HG03196 (cell line): ENCODE measurements around the gene BHLHE23.
A peak's percentile ranks its signal among the peaks of the same experiment; 100 is the strongest.
"Not testable (repeated sequence)": the region's sequence is repeated elsewhere in the genome, so short reads cannot be mapped to it uniquely, and the experiment has no call there.

Experiments used
- ATAC-seq: cut with Tn5 transposase; IDR thresholded peaks from one replicate; pipeline ENCODE4 v1.9.1; 2021; ENCODE audit not compliant: unreplicated experiment

BHLHE23 gene

DNA sequence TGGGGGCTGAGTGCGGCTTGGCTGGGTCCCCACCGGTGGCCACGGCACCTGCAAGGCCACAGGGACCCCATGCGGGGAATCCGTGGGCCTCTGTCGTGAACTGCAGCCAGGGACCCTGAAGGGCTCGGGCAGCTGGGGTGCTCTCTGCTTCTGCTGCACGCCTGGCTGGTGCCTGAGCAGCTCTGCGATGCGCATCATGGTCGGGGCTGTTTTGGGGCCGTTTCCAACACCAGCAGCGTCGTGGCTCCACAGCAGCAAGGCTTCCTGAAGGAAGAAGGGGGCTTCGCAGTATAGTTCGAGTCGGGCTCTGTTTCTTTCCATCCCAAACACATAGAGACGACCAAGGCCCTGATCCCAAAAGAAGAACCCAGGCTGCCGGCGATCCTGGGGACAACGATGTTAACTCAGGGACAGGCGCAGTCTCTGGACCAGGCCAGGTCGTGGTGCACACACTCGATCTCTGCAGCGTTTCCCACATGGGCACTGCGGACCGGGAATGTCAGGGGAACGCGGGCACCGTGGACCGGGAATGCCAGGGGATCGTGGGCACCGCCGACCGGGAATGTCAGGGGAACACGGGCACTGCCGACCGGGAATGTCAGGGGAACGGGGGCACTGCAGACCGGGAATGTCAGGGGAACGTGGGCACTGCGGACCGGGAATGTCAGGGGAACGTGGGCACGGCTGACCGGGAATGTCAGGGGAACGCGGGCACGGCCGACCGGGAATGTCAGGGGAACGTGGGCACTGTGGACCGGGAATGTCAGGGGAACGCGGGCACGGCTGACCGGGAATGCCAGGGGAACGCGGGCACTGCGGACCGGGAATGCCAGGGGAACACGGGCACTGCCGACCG is 36.8 kb upstream of the BHLHE23 start:
- ATAC-seq = no peak

- ATAC-seq = peak; percentile 75
These were observed 35.8 kb upstream of the BHLHE23 start for GRCh38 chr20:63042448-63043071.

- no peak for ATAC-seq
These were observed 35.0 kb upstream of the BHLHE23 start for GRCh38 chr20:63041776-63042175.

DNA sequence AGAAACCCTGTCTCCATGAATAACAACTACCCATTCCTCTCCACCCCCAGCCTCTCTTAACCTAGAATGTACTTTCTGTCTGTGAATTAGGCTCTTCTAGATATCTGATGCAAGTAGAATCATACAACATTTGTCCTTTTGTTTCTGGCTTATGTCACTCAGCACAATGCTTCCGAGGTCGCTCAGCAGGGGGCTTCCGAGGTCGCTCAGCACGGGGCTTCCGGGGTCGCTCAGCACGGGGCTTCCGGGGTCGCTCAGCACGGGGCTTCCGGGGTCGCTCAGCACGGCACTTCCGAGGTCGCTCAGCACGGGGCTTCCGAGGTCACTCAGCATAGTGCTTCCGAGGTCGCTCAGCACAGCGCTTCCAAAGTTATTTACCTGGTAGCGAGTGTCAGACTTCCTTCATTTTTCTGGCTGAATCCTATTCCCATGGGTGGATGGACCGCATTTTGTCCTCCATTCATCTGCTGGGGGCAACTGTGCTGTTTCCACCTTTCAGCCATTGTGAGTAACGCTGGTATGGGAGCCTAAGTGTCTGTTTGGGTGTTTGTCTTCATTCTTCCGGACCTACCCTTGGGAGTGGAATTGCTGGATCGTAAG is 31.0 kb upstream of the BHLHE23 start:
- no peak for ATAC-seq

DNA sequence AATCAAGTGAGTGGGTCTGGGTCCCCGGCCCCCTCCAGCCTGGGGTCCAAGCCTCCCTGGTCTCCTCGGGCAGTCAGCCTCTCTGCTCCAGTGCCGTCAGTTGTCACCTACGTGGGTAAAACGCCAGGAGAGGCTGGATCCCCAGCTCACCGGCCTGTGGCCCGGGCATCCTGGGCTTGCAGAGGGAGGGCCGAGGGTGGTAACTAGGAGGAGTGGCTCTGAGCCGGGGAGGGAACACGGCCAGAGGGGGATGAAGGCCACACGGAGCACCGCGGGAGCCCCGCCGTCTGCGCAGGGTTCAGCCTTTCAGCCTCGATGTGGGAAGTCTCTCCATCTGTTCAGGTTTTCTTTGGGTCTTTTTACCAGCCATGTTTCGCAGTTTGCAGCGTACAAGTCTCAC is 29.5 kb upstream of the BHLHE23 start:
- ATAC-seq = no peak

DNA sequence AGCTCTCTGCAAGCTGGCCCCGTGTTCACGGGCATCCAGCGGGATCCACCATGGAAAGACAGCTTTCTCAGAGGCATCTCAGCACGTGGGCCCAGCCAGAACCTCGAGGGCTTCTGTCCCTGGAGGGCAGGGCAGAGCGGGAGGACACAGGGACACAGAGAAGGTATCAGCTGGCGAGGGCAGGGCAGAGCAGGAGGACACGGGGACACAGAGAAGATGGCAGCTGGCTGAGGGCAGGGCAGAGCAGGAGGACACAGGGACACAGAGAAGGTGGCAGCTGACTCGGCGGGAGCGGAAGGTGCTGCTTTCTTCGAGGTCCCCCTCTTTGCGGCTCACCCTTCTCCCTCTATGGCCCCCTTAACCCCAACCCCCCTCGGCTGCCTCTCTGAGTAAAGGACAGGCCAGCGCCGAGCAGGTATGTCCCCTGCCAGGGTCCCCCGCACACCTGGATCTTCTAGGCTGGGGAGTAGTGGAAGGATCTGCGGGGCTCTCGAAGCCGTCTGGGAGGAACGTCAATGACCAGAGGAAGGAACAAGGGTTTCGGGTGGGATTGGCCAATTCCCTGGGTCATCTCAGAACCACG is 28.9 kb upstream of the BHLHE23 start:
- ATAC-seq = no peak

GRCh38 chr20:63034710-63035602 is 28.2 kb upstream of the BHLHE23 start:
- not testable (repeated sequence) for ATAC-seq

DNA sequence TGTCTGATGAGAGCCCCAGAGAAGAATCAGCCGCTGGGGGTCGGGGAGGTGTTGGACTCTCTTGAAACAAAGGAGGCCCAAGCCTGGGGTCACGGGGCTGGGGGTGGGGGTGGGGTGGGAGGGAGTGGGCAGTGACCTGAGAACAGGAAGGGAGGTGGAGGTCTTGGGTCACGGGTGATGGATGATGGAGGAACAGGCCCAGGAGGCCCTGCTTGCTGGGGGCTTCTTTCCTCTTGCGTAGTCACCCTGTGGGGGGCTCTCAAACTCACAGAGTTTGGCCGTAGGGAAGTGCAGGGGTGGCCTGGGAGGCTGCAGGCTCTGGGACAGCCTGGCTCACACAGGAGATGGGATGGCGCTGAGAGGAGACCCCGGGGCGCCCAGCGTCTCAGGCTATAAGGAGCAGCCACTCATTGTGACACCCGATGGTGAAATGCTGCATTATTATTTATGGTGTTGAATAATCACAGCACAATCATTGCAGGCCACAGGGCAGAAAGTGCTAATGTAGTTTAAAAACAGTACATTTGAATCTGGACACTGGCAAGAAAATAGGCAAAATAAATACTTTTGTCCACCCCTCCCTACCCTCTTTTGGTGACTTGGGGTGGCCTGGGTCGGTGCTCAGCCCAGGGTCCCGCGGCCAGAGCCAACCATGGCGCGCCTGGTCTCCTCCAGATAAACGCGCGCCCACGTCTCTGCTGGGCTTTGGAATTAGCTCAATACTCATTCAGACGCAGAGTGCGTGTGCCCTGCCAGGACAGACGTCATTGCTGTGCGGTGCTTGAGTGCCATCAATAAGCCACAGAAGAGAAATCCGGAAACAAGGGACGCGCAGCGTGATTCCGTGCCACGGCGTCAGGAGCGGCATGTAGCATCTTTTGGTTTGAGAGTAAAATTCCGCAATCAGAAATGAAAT is 27.3 kb upstream of the BHLHE23 start:
- no peak for ATAC-seq

GRCh38 chr20:63032861-63033793 is 26.4 kb upstream of the BHLHE23 start:
- ATAC-seq = peak; percentile 44

- ATAC-seq = no peak
These were observed 25.4 kb upstream of the BHLHE23 start for GRCh38 chr20:63032026-63032800.

DNA sequence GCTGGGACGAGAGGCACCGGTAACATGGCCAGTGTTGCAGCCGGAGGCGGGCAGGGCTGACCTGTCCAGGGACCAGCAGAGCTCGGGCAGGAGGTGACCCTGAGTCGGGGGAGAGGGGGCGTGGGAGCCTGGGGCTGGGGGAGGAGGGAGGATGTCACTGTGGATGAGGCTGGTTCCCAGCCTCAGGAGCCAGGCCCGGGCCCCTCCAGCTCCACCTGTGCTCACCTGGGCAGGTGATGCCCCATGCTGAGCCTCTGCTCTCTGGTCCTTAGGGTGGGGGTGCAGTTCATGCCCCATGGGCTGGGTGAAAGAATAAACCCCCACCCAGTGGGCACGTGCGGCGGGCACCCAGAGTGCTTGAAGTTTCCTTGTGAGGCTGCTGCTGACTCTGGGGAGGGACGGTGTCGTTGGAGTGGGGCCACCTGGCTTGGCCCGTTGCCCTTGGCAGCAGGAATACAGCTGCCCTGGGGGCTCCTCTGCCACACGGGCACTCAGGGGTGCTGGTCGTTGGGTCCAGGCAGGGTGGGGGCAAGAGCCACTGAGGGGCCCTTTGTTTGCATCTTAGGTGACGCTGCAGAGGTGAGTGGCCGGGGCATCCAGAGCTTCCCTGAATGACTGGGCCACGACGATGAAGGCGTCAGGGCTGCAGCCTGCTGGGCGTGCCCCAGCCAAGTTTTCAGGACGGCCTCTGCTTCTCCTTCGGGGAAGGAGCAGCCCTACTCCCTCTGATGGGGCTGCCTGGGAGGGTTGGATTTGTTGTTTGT is 24.7 kb upstream of the BHLHE23 start:
- no peak for ATAC-seq

GRCh38 chr20:63029358-63030121 is 22.8 kb upstream of the BHLHE23 start:
- no peak for ATAC-seq

- no peak for ATAC-seq
These were observed 21.7 kb upstream of the BHLHE23 start for GRCh38 chr20:63028461-63028921.

DNA sequence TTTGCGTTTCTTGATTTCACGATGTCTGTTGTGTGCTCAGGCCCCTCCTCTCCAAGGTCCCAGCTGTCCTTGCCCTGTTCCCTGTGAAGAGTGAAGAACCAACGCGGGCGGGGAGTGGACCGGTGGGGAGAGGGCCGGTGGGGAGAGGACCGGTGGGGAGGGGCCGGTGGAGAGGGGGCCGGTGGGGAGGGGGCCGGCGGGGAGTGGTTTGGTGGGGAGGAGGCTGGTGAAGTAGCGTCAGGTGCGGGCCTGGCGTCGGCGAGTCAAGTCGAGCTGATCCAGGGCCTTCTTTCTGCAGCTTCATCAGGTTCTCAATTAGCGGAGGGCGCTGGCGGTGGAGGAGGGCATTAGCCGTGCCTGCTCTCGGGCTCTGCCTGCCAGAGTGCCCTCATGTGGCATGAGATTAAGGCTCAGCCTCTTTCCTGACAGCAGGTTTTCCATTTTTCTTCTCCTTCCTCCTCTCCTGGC is 21.2 kb upstream of the BHLHE23 start:
- no peak for ATAC-seq

DNA sequence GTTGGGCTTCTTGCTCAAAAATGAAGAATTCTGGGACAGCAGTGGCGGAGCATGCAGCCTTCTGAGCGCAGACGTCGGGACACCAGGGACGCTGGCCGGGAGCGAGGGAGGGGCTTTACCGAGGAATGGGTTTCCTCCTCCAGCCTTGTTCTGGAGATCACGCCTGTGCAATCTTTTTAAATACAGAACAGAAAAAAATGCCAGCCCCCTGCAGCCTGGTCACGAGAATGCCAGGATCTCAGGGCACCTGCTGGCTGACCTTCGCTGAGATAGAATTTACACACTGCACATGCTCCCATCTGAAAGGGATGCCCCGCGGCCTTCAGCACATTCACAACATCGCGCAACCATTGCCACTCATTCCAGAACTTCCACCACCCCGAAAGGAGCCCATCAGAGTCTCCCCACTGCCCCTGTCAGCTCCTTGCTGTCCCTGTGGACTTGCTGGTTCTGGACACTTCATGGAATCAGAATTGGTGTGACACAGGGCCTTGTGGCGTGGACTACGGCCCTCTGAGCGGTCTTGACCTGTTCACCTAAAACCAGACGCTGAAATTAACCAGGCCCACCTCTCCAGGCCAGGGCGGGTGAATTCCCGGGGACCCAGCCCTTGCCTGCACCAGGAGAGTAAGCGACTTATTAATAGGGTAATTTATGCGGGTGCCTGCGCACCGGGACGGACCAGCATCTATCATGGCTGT is 20.6 kb upstream of the BHLHE23 start:
- ATAC-seq = no peak
